Neuronal stem cell (in vitro differentiated cells): ENCODE data around the gene SLC32A1.

Source experiments
- DNase-seq: peaks from one replicate; pipeline ENCODE4 v3.0.0-alpha.2; 2013; ENCODE audit warnings: low spot score
- H2AFZ ChIP-seq: one replicate; pipeline ENCODE4 v1.6.1; 2013; ENCODE audit warnings: mild to moderate bottlenecking, low read length, inconsistent platforms
- H2AK5ac ChIP-seq: 2 replicates; pipeline ENCODE4 v1.6.1; 2013; ENCODE audit warnings: low read depth, mild to moderate bottlenecking, inconsistent platforms, low read length, moderate library complexity, mixed read lengths
- H2BK120ac ChIP-seq: 2 replicates; pipeline ENCODE4 v1.6.1; 2013; ENCODE audit warnings: low read depth, mild to moderate bottlenecking, inconsistent platforms, low read length, moderate library complexity, mixed read lengths
- H2BK12ac ChIP-seq: one replicate; pipeline ENCODE4 v1.6.1; 2013; ENCODE audit warnings: low read length, inconsistent platforms
- H2BK15ac ChIP-seq: 2 replicates; pipeline ENCODE4 v1.6.1; 2013; ENCODE audit warnings: mild to moderate bottlenecking, low read length, inconsistent platforms, mixed read lengths
- H2BK5ac ChIP-seq: one replicate; pipeline ENCODE4 v1.6.1; 2013; ENCODE audit warnings: inconsistent platforms, mild to moderate bottlenecking, low read length, moderate library complexity
- H3K14ac ChIP-seq: one replicate; pipeline ENCODE4 v1.6.1; 2013; ENCODE audit warnings: low read length, inconsistent platforms
- H3K18ac ChIP-seq: 2 replicates; pipeline ENCODE4 v1.6.1; 2013; ENCODE audit warnings: low read length, inconsistent platforms
- H3K23ac ChIP-seq: 2 replicates; pipeline ENCODE4 v1.6.1; 2013; ENCODE audit warnings: low read depth, mild to moderate bottlenecking, mixed read lengths, low read length, inconsistent platforms; ENCODE audit not compliant: poor library complexity
- H3K27ac ChIP-seq: replicated peaks from 3 replicates; pipeline ENCODE4 v1.5.1; 2013; ENCODE audit warnings: low read length, inconsistent platforms
- H3K27me3 ChIP-seq, 3 experiments: 2 replicates each; pipeline ENCODE4 v1.6.1; 2013; ENCODE audit warnings: low read length in 3 of 3, mild to moderate bottlenecking in 2 of 3, inconsistent platforms in 1 of 3, low read depth in 1 of 3, mixed read lengths in 1 of 3, moderate library complexity in 1 of 3; ENCODE audit not compliant: control insufficient read depth in 3 of 3, insufficient read depth in 3 of 3
- H3K36me3 ChIP-seq, 2 donors: replicated peaks in 1 of 2; 2 replicates each; pipeline ENCODE4 v1.6.1; 2013; ENCODE audit warnings: low read length in 2 of 2; ENCODE audit not compliant: control insufficient read depth in 2 of 2, insufficient read depth in 2 of 2
- H3K4ac ChIP-seq: 2 replicates; pipeline ENCODE4 v1.6.1; 2013; ENCODE audit warnings: inconsistent platforms, mild to moderate bottlenecking, low read length, moderate library complexity
- H3K4me1 ChIP-seq, 2 donors: 1 replicate in 1 of 2; 2 replicates in 1 of 2; pipeline ENCODE4 v1.6.1; 2013; ENCODE audit warnings: low read length in 2 of 2, low read depth in 1 of 2; ENCODE audit not compliant: control insufficient read depth in 2 of 2, insufficient read depth in 1 of 2
- H3K4me2 ChIP-seq: one replicate; pipeline ENCODE4 v1.6.1; 2013; ENCODE audit warnings: mild to moderate bottlenecking, low read length, inconsistent platforms; ENCODE audit not compliant: insufficient read depth, poor library complexity, severe bottlenecking
- H3K4me3 ChIP-seq, 2 donors: 2 replicates each; pipeline ENCODE4 v1.5.1; 2013; ENCODE audit warnings: low read length in 2 of 2, mild to moderate bottlenecking in 2 of 2, inconsistent platforms in 1 of 2, moderate library complexity in 1 of 2
- H3K79me1 ChIP-seq: one replicate; pipeline ENCODE4 v1.6.1; 2013; ENCODE audit warnings: low read depth, mild to moderate bottlenecking, inconsistent platforms, low read length, moderate library complexity
- H3K9ac ChIP-seq: one replicate; pipeline ENCODE4 v1.6.1; 2013; ENCODE audit warnings: mild to moderate bottlenecking, low read depth, low read length, inconsistent platforms; ENCODE audit not compliant: poor library complexity
- H3K9me3 ChIP-seq, 2 donors: replicated peaks in 1 of 2; 2 replicates each; pipeline versions ENCODE3 to v1.6.1; 2013; ENCODE audit warnings: low read length in 2 of 2, mild to moderate bottlenecking in 2 of 2, inconsistent platforms in 1 of 2, low read depth in 1 of 2, mixed read lengths in 1 of 2, moderate library complexity in 1 of 2; ENCODE audit not compliant: control insufficient read depth in 2 of 2, insufficient read depth in 1 of 2
- H4K8ac ChIP-seq: one replicate; pipeline ENCODE4 v1.6.1; 2013; ENCODE audit warnings: low read depth, mild to moderate bottlenecking, inconsistent platforms, low read length, moderate library complexity
- H4K91ac ChIP-seq: one replicate; pipeline ENCODE4 v1.6.1; 2013; ENCODE audit warnings: low read length, low read depth, mild to moderate bottlenecking, inconsistent platforms; ENCODE audit not compliant: poor library complexity
- WGBS, 2 donors: extraction: QIAGEN DNeasy Blood & Tissue Kit; methylation state at CpG; one replicate each; pipeline ENCODE4 v1.1.7; 2013; ENCODE audit warnings: missing lambda C conversion rate in 2 of 2, mixed read lengths in 1 of 2; ENCODE audit not compliant: insufficient read length in 2 of 2, insufficient replicate concordance in 1 of 2; ENCODE audit errors: extremely low coverage in 2 of 2; 5-methylcytosine and 5-hydroxymethylcytosine counted together

SLC32A1 gene

DNA sequence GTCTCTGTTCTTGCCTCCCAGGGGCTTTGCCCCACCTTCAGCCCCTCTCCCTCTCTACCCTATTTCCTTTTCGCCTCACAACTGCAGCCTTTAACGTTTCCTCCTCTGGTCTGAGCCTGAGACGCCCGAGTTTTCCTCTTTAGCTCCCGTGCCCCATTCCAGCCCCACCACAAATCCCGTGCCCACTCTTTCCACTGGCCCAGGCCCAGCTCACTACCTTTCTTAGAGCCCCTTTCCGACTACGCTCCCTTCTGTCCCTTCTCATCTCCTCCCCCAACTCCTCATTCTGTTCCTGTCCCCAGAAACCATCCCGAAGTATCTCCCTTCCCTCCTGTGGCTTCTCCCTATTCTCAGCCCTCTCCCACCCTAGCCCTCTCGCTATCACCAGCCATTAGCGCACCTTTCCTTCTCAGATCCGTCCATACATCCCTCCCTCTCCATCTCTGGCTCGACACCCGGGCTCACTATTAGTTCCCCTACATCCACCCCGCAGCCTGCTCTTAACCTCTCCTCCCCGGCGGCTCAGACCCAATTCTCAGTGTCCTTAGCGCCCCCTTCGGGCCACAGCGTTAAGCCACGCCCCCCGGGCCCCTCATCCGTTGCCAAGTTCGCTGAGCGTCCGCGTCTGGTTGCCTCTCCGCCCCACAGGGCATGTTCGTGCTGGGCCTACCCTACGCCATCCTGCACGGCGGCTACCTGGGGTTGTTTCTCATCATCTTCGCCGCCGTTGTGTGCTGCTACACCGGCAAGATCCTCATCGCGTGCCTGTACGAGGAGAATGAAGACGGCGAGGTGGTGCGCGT, 2.7 kb downstream of the SLC32A1 start:
- Histone ChIP-seq H3K79me1 (no peaks in the 10 kb centered on the region), H3K9me3 (peaks cover 15 to 16% of the 10 kb centered on the region in 2 donors), H2BK15ac (peak overlapping the region; percentile 54), H3K9ac (no peak overlapping the region), H3K36me3 (no peaks in the 10 kb centered on the region), H2BK120ac (peak overlapping the region; percentile 69), H3K23ac (peak overlapping the region; percentile 82), H2AFZ (peak overlapping the region; percentile 81), H3K4ac (no peak overlapping the region), H3K14ac (peak overlapping the region; percentile 14), H2AK5ac (peak overlapping the region; percentile 79), H3K4me1 (peaks cover 13 to 29% of the 10 kb centered on the region in 2 donors), H4K8ac (no peak overlapping the region), H3K18ac (peak overlapping the region; percentile 81), H3K27ac (no peak overlapping the region), H3K27me3 (peaks cover 74 to 100% (median 98%) of the 10 kb centered on the region in 3 experiments), H2BK12ac (no peak overlapping the region), H4K91ac (no peak overlapping the region), H3K4me3 (peak overlapping the region; percentile 1 to 54), H2BK5ac (no peak overlapping the region), H3K4me2 (no peak overlapping the region)
- DNase-seq, result peak; percentile 80
- no CpG with 5 or more reads among the region's 43 CpGs for WGBS, 2 donors

- no peak overlapping the region for H3K4ac ChIP-seq
- H3K9me3 ChIP-seq, result peaks cover 15 to 16% of the 10 kb centered on the region in 2 donors
- peak overlapping the region; percentile 22 for H3K9ac ChIP-seq
- H2AFZ ChIP-seq, result peak overlapping the region; percentile 84
- H2BK5ac ChIP-seq, result peak overlapping the region; percentile 40
- peak overlapping the region; percentile 84 for H3K14ac ChIP-seq
- no peak for DNase-seq
- no peak overlapping the region for H2BK120ac ChIP-seq
- peak overlapping the region; percentile 1 to 54 for H3K4me3 ChIP-seq
- no peak overlapping the region for H3K27ac ChIP-seq
- H2BK15ac ChIP-seq, result peak overlapping the region; percentile 62
- peaks cover 13 to 29% of the 10 kb centered on the region in 2 donors for H3K4me1 ChIP-seq
- no peak overlapping the region for H4K91ac ChIP-seq
- no peaks in the 10 kb centered on the region for H3K36me3 ChIP-seq
- H3K18ac ChIP-seq, result peak overlapping the region; percentile 41
- peaks cover 72 to 94% (median 92%) of the 10 kb centered on the region in 3 experiments for H3K27me3 ChIP-seq
- no CpG with 5 or more reads among the region's 46 CpGs for WGBS, 2 donors
- no peaks in the 10 kb centered on the region for H3K79me1 ChIP-seq
- no peak overlapping the region for H2BK12ac ChIP-seq
- H3K4me2 ChIP-seq, result no peak overlapping the region
- peak overlapping the region; percentile 86 for H2AK5ac ChIP-seq
- H3K23ac ChIP-seq, result peak overlapping the region; percentile 78
- H4K8ac ChIP-seq, result no peak overlapping the region
Observed at GRCh38 chr20:38727607-38728190, 3.4 kb downstream of the SLC32A1 start.

DNA sequence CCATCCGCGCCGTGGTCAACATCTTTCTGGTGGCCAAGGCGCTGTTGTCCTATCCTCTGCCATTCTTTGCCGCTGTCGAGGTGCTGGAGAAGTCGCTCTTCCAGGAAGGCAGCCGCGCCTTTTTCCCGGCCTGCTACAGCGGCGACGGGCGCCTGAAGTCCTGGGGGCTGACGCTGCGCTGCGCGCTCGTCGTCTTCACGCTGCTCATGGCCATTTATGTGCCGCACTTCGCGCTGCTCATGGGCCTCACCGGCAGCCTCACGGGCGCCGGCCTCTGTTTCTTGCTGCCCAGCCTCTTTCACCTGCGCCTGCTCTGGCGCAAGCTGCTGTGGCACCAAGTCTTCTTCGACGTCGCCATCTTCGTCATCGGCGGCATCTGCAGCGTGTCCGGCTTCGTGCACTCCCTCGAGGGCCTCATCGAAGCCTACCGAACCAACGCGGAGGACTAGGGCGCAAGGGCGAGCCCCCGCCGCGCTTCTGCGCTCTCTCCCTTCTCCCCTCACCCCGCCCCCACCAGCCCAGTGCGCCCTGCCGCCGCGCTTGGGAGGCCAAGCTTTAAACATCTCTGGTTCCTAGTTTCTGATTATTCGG, 4.0 kb downstream of the SLC32A1 start:
- peak overlapping the region; percentile 40 for H2BK5ac ChIP-seq
- DNase-seq, result no peak
- peak overlapping the region; percentile 84 for H2AFZ ChIP-seq
- H2BK120ac ChIP-seq, result no peak overlapping the region
- H4K8ac ChIP-seq, result no peak overlapping the region
- no peaks in the 10 kb centered on the region for H3K36me3 ChIP-seq
- peak overlapping the region; percentile 44 for H2BK12ac ChIP-seq
- no peak overlapping the region for H4K91ac ChIP-seq
- peaks cover 68 to 90% (median 88%) of the 10 kb centered on the region in 3 experiments for H3K27me3 ChIP-seq
- peak overlapping the region; percentile 86 for H3K18ac ChIP-seq
- H3K4me3 ChIP-seq, result peak overlapping the region in 1 of 2 donors; percentile 4
- no CpG with 5 or more reads among the region's 56 CpGs for WGBS, 2 donors
- H3K23ac ChIP-seq, result peak overlapping the region; percentile 78
- peak overlapping the region; percentile 22 for H3K9ac ChIP-seq
- H3K14ac ChIP-seq, result peak overlapping the region; percentile 84
- peaks cover 15 to 16% of the 10 kb centered on the region in 2 donors for H3K9me3 ChIP-seq
- peaks cover 13 to 25% of the 10 kb centered on the region in 2 donors for H3K4me1 ChIP-seq
- H2BK15ac ChIP-seq, result peak overlapping the region; percentile 62
- peak overlapping the region; percentile 31 for H3K4me2 ChIP-seq
- H3K27ac ChIP-seq, result no peak overlapping the region
- H2AK5ac ChIP-seq, result peak overlapping the region; percentile 86
- H3K79me1 ChIP-seq, result no peaks in the 10 kb centered on the region
- H3K4ac ChIP-seq, result peak overlapping the region; percentile 20
